Mucosa of descending colon (tissue), 3 donors: ENCODE measurements around the gene DQX1. TPM values are rescaled to one million over a fixed set of nuclear protein-coding genes. Genes with fewer than 3 reads are reported as not detected.

Source experiments
- ATAC-seq: fragments of 200-7000 bp; cut with Tn5 transposase; one replicate; pipeline ENCODE4 v1.9.1; 2020; ENCODE audit warnings: mild to moderate bottlenecking, moderate library complexity
- DNase-seq, 3 donors: peaks; one replicate each; pipeline ENCODE4 v3.0.0-alpha.2; 2020
- H3K36me3 ChIP-seq: fragments of 200-600 bp; one replicate; pipeline ENCODE4 v1.8.0; 2021; ENCODE audit warnings: low read depth, mild to moderate bottlenecking
- H3K4me1 ChIP-seq: fragments of 200-600 bp; one replicate; pipeline ENCODE4 v1.8.0; 2021; ENCODE audit warnings: low read depth, mild to moderate bottlenecking
- H3K4me3 ChIP-seq: fragments of 200-600 bp; one replicate; pipeline ENCODE4 v1.8.0; 2021; ENCODE audit warnings: mild to moderate bottlenecking
- H3K9me3 ChIP-seq: fragments of 200-600 bp; one replicate; pipeline ENCODE4 v1.8.0; 2021; ENCODE audit warnings: mild to moderate bottlenecking
- CTCF ChIP-seq: fragments of 200-600 bp; IDR thresholded peaks from one replicate; pipeline ENCODE4 v1.8.0; 2022; ENCODE audit warnings: antibody characterized with exemption, mild to moderate bottlenecking
- intact Hi-C, 2 donors: fragments of 100-400 bp; cut with DNase I in 1 of 2; cut with micrococcal nuclease in 1 of 2; formaldehyde crosslinking; loops; one replicate each; pipeline versions ENCODE4 v1.11.0 to v1.11.1; 2022; cut with DNase I, micrococcal nuclease
- total RNA-seq, 3 donors: library from RNA; stranded (reverse); fragmentation: NEBNext Ultra II Directional in 2 of 3; extraction: Animal tissue kit (Norgen Biotek cat#: 25700) in 2 of 3; gene quantifications; one replicate each; pipeline versions ENCODE4 v1.2.1 to v1.2.4, GENCODE V29; 2021 to 2023
- donor health status: DM: no; HTN: no; CAD: no; lungs with moderate emphysema.
- donor health status: DM: no; HTN: no; CAD: no.
- donor health status: DM: no; HTN: yes; CAD: no.

The DQX1 gene
- total RNA-seq, 3 donors from 2014 or later, result 17.9 to 58.3 (median 22.2) TPM

GRCh38 chr2:74505448-74506246 is 20.4 kb downstream of the DQX1 start:
- DNase-seq (no peak), ATAC-seq (no peak)
- no peak for TF ChIP-seq CTCF
- Histone ChIP-seq H3K36me3 (no peaks in the 10 kb centered on the region), H3K4me3 (no peak overlapping the region), H3K4me1 (peaks cover 40% of the 10 kb centered on the region), H3K9me3 (no peaks in the 10 kb centered on the region)
- intact Hi-C loops, result no loop called here

- intact Hi-C loops, result no loop called here
- Histone ChIP-seq H3K9me3 (no peaks in the 10 kb centered on the region), H3K4me3 (no peak overlapping the region), H3K36me3 (no peaks in the 10 kb centered on the region), H3K4me1 (peaks cover 42% of the 10 kb centered on the region)
- TF ChIP-seq CTCF, result no peak
- DNase-seq (no peak), ATAC-seq (no peak)
Measured at GRCh38 chr2:74504591-74504990, 21.4 kb downstream of the DQX1 start.

- Histone ChIP-seq H3K9me3 (no peaks in the 10 kb centered on the region), H3K4me1 (peaks cover 50% of the 10 kb centered on the region), H3K4me3 (peak overlapping the region; percentile 65), H3K36me3 (no peaks in the 10 kb centered on the region)
- DNase-seq (peak in 1 of 3 donors; percentile 60), ATAC-seq (no peak)
- intact Hi-C loops, result no loop called here
- TF ChIP-seq CTCF, result no peak
Measured at GRCh38 chr2:74503506-74504475, 22.2 kb downstream of the DQX1 start.

- TF ChIP-seq CTCF, result peak; percentile 6
- H3K4me3 ChIP-seq, result peak overlapping the region; percentile 65
- no peaks in the 10 kb centered on the region for H3K9me3 ChIP-seq
- intact Hi-C loops, result no loop called here
- ATAC-seq, result peak; percentile 71
- DNase-seq, result peak; percentile 86 to 92 (median 91)
- H3K4me1 ChIP-seq, result peaks cover 46% of the 10 kb centered on the region
- no peaks in the 10 kb centered on the region for H3K36me3 ChIP-seq
Measured at GRCh38 chr2:74502720-74503505, 23.1 kb downstream of the DQX1 start.

GRCh38 chr2:74502147-74502719 is 23.8 kb downstream of the DQX1 start:
- DNase-seq (peak; percentile 75 to 81 (median 79)), ATAC-seq (peak; percentile 62)
- Histone ChIP-seq H3K9me3 (no peaks in the 10 kb centered on the region), H3K4me1 (peaks cover 53% of the 10 kb centered on the region), H3K4me3 (peak overlapping the region; percentile 65), H3K36me3 (no peaks in the 10 kb centered on the region)
- intact Hi-C loops, result no loop called here
- TF ChIP-seq CTCF, result no peak
